Activated naive CD4-positive, alpha-beta T cell (primary cell): Measurements from ENCODE around the gene ASXL3.

Source experiments
- DNase-seq, 4 experiments: peaks; one replicate each; lab custom pipeline; 2025; lab: John Stamatoyannopoulos, UW

The ASXL3 gene

GRCh38 chr18:33583901-33584300, 5.9 kb downstream of the ASXL3 start:
- DNase-seq = no peak

- DNase-seq = no peak
Observed at GRCh38 chr18:33584548-33585430, 6.8 kb downstream of the ASXL3 start.

- no peak for DNase-seq
Observed at GRCh38 chr18:33585431-33585775, 7.4 kb downstream of the ASXL3 start.

- DNase-seq = no peak
Observed at GRCh38 chr18:33588361-33588760, 10.3 kb downstream of the ASXL3 start.

GRCh38 chr18:33593261-33593660, 15.2 kb downstream of the ASXL3 start:
- no peak for DNase-seq

- no peak for DNase-seq
Observed at GRCh38 chr18:33594799-33595198, 16.8 kb downstream of the ASXL3 start.

- DNase-seq = no peak
Observed at GRCh38 chr18:33596178-33596854, 18.3 kb downstream of the ASXL3 start.

GRCh38 chr18:33600846-33601245, 22.8 kb downstream of the ASXL3 start:
- no peak for DNase-seq

GRCh38 chr18:33603454-33603853, 25.4 kb downstream of the ASXL3 start:
- DNase-seq = no peak

GRCh38 chr18:33605250-33605649, 27.2 kb downstream of the ASXL3 start:
- no peak for DNase-seq

- DNase-seq = no peak
Observed at GRCh38 chr18:33606621-33607020, 28.6 kb downstream of the ASXL3 start.

GRCh38 chr18:33611525-33612135, 33.6 kb downstream of the ASXL3 start:
- no peak for DNase-seq

GRCh38 chr18:33612632-33613031, 34.6 kb downstream of the ASXL3 start:
- DNase-seq = no peak

- DNase-seq = no peak
Observed at GRCh38 chr18:33616556-33616955, 38.5 kb downstream of the ASXL3 start.

- no peak for DNase-seq
Observed at GRCh38 chr18:33627114-33627513, 49.1 kb downstream of the ASXL3 start.

- no peak for DNase-seq
Observed at GRCh38 chr18:33630476-33630875, 52.5 kb downstream of the ASXL3 start.

- DNase-seq = no peak
Observed at GRCh38 chr18:33641141-33641540, 63.1 kb downstream of the ASXL3 start.

- no peak for DNase-seq
Observed at GRCh38 chr18:33644494-33644893, 66.5 kb downstream of the ASXL3 start.

- DNase-seq = no peak
Observed at GRCh38 chr18:33647365-33647764, 69.3 kb downstream of the ASXL3 start.

GRCh38 chr18:33652635-33653034, 74.6 kb downstream of the ASXL3 start:
- no peak for DNase-seq

- DNase-seq = no peak
Observed at GRCh38 chr18:33653231-33653630, 75.2 kb downstream of the ASXL3 start.

- no peak for DNase-seq
Observed at GRCh38 chr18:33656889-33657448, 79.0 kb downstream of the ASXL3 start.
